Measurements from ENCODE around the gene ZFAND6.
A peak's percentile ranks its signal among the peaks of the same experiment; 100 is the strongest.

The ZFAND6 gene

GRCh38 chr15:80157215-80157614, 97.7 kb downstream of the ZFAND6 start:
- Mint-ChIP-seq H3K9me3 (no peaks in the 10 kb centered on the region), H3K36me3 (ENCODE audit: low read depth) (peaks cover 27% of the 10 kb centered on the region), H3K4me1 (peaks cover 41% of the 10 kb centered on the region), H3K4me3 (no peak overlapping the region), H3K27me3 (ENCODE audit: low read depth) (no peaks in the 10 kb centered on the region), H3K27ac (no peak overlapping the region)
- no peak for TF ChIP-seq CTCF (IDR thresholded peaks at IDR 0.05; ENCODE audit: unreplicated experiment in 3 of 3)

- no peak overlapping the region for H3K27ac Mint-ChIP-seq
- TF ChIP-seq CTCF (IDR thresholded peaks at IDR 0.05; ENCODE audit: unreplicated experiment in 3 of 3): no peak
- H3K36me3 Mint-ChIP-seq (ENCODE audit: low read depth): peaks cover 46% of the 10 kb centered on the region
- H3K4me3 Mint-ChIP-seq: no peak overlapping the region
- H3K27me3 Mint-ChIP-seq (ENCODE audit: low read depth): no peaks in the 10 kb centered on the region
- peaks cover 29% of the 10 kb centered on the region for H3K4me1 Mint-ChIP-seq
- H3K9me3 Mint-ChIP-seq: no peaks in the 10 kb centered on the region
Observed at GRCh38 chr15:80159301-80159700, 99.8 kb downstream of the ZFAND6 start.

- Mint-ChIP-seq H3K27me3 (ENCODE audit: low read depth) (no peaks in the 10 kb centered on the region), H3K4me1 (peaks cover 22% of the 10 kb centered on the region), H3K9me3 (no peaks in the 10 kb centered on the region), H3K27ac (no peak overlapping the region), H3K36me3 (ENCODE audit: low read depth) (peaks cover 52% of the 10 kb centered on the region), H3K4me3 (no peak overlapping the region)
- no peak for TF ChIP-seq CTCF (IDR thresholded peaks at IDR 0.05; ENCODE audit: unreplicated experiment in 3 of 3)
Observed at GRCh38 chr15:80159811-80160569, 100.5 kb downstream of the ZFAND6 start.

GRCh38 chr15:80160570-80161156, 101.2 kb downstream of the ZFAND6 start:
- Mint-ChIP-seq H3K4me1 (peaks cover 15% of the 10 kb centered on the region), H3K36me3 (ENCODE audit: low read depth) (peaks cover 52% of the 10 kb centered on the region), H3K27ac (peak overlapping the region in 2 of 3 experiments; percentile 56 to 67), H3K27me3 (ENCODE audit: low read depth) (no peaks in the 10 kb centered on the region), H3K9me3 (no peaks in the 10 kb centered on the region), H3K4me3 (no peak overlapping the region)
- no peak for TF ChIP-seq CTCF (IDR thresholded peaks at IDR 0.05; ENCODE audit: unreplicated experiment in 3 of 3)

GRCh38 chr15:80161468-80162016, 102.1 kb downstream of the ZFAND6 start:
- Mint-ChIP-seq H3K36me3 (ENCODE audit: low read depth) (peaks cover 52% of the 10 kb centered on the region), H3K4me1 (peaks cover 12% of the 10 kb centered on the region), H3K9me3 (no peaks in the 10 kb centered on the region), H3K4me3 (no peak overlapping the region), H3K27ac (no peak overlapping the region), H3K27me3 (ENCODE audit: low read depth) (no peaks in the 10 kb centered on the region)
- TF ChIP-seq CTCF (IDR thresholded peaks at IDR 0.05; ENCODE audit: unreplicated experiment in 3 of 3): no peak

Data from nephron (organoid).